GM12878 (cell line): Measurements from ENCODE around the gene APOA5. TPM values are rescaled to one million over a fixed set of nuclear protein-coding genes. Genes with fewer than 3 reads are reported as not detected.
A peak's percentile ranks its signal among the peaks of the same experiment; 100 is the strongest.

Experiments
- ATAC-seq: fragments of 200-7000 bp; cut with Tn5 transposase; 3 replicates; pipeline ENCODE4 v1.9.1; 2020; ENCODE audit warnings: mild to moderate bottlenecking, moderate library complexity
- BruUV-seq: library from RNA; stranded (reverse); fragments of 400-500 nt; replicated peaks from 2 replicates; lab custom pipeline; 2021; lab: Mats Ljungman, UMichigan
- CTCF ChIA-PET: fragments of 300-600 bp; sonication (Branson Sonifier 250); formaldehyde crosslinking; extraction: SDS; loops from one replicate; lab custom pipeline; 2021; ENCODE audit warnings: inconsistent platforms; lab: Yijun Ruan, JAX
- POLR2A ChIA-PET: fragments of 350-600 bp; formaldehyde crosslinking; extraction: SDS; loops from one replicate; lab custom pipeline; 2021; ENCODE audit warnings: inconsistent platforms; lab: Charles Lee
- RAD21 ChIA-PET: fragments of 300-600 bp; sonication (Branson Sonifier 250); formaldehyde crosslinking; loops from one replicate; lab custom pipeline; 2023; ENCODE audit warnings: antibody characterized with exemption; ENCODE audit not compliant: unreplicated experiment; lab: Charles Lee
- SMC1A ChIA-PET: fragments of 300-600 bp; sonication (Branson Sonifier 250); formaldehyde crosslinking; loops from one replicate; lab custom pipeline; 2023; ENCODE audit not compliant: unreplicated experiment, uncharacterized antibody; lab: Charles Lee
- DNase-seq: peaks from one replicate; pipeline ENCODE4 v3.0.0-alpha.2; 2011; ENCODE audit warnings: low read depth, low spot score
- FAIRE-seq: peaks from 3 replicates; lab custom pipeline; 2011; peaks lifted over from hg19 to GRCh38; lab: Jason Lieb, UNC
- H2AFZ ChIP-seq: 2 replicates; pipeline ENCODE4 v1.6.0; 2011; ENCODE audit warnings: low read depth, low read length, control low read depth; ENCODE audit not compliant: control insufficient read depth
- H3K27ac ChIP-seq: 2 replicates; pipeline ENCODE4 v1.5.1; 2011; ENCODE audit warnings: control low read depth; ENCODE audit not compliant: control insufficient read depth, insufficient read depth
- H3K27me3 ChIP-seq, 2 experiments: replicated peaks in 1 of 2; 2 replicates each; pipeline versions ENCODE4 v1.6.0 to v1.6.1; 2011; ENCODE audit warnings: low read length in 1 of 2; ENCODE audit not compliant: control insufficient read depth in 2 of 2, insufficient read depth in 2 of 2
- H3K36me3 ChIP-seq, 2 experiments: 2 replicates each; pipeline ENCODE4 v1.5.1; 2011; ENCODE audit warnings: low read length in 1 of 2; ENCODE audit not compliant: control insufficient read depth in 2 of 2, insufficient read depth in 2 of 2
- H3K4me1 ChIP-seq: 2 replicates; pipeline ENCODE4 v1.6.1; 2011; ENCODE audit warnings: mild to moderate bottlenecking, low read length, moderate library complexity, mixed read lengths; ENCODE audit not compliant: control insufficient read depth, insufficient read depth
- H3K4me2 ChIP-seq: 2 replicates; pipeline ENCODE4 v1.6.0; 2011; ENCODE audit warnings: control low read depth; ENCODE audit not compliant: control insufficient read depth, insufficient read depth
- H3K4me3 ChIP-seq: fragments of 200-600 bp; sonication (generic); 2 replicates; pipeline ENCODE4 v1.5.1; 2016
- H3K79me2 ChIP-seq: 2 replicates; pipeline ENCODE4 v1.6.0; 2011; ENCODE audit warnings: low read length; ENCODE audit not compliant: control insufficient read depth, insufficient read depth
- H3K9ac ChIP-seq: 2 replicates; pipeline ENCODE4 v1.8.0; 2011; ENCODE audit warnings: low read length, control low read depth, mixed read lengths; ENCODE audit not compliant: control insufficient read depth, insufficient read depth
- H3K9me3 ChIP-seq: replicated peaks from 3 replicates; pipeline ENCODE4 v1.5.1; 2011; ENCODE audit warnings: mild to moderate bottlenecking, low read length; ENCODE audit not compliant: control insufficient read depth, insufficient read depth
- H4K20me1 ChIP-seq: 2 replicates; pipeline ENCODE4 v1.6.0; 2011; ENCODE audit not compliant: control insufficient read depth, insufficient read depth
- ASH2L ChIP-seq: fragments of 300-600, 200-600 bp; sonication (generic); IDR thresholded peaks from 2 replicates; pipeline ENCODE4 v1.6.1; 2017; ENCODE audit warnings: low read depth, mild to moderate bottlenecking, borderline replicate concordance
- CBFB ChIP-seq: IDR thresholded peaks from 2 replicates; pipeline ENCODE4 v1.6.1; 2016; ENCODE audit warnings: antibody characterized with exemption, low read depth
- CREB1 ChIP-seq: IDR thresholded peaks from 2 replicates; pipeline ENCODE4 v1.6.1; 2012; ENCODE audit warnings: low read depth, mild to moderate bottlenecking, inconsistent platforms
- ELK1 ChIP-seq: IDR thresholded peaks from 2 replicates; pipeline ENCODE4 v1.6.1; 2012; ENCODE audit warnings: low read depth, low read length, improper control_type of control experiment
- SIX5 ChIP-seq: IDR thresholded peaks from 2 replicates; pipeline ENCODE4 v1.6.1; 2011; ENCODE audit warnings: mild to moderate bottlenecking, low read depth, low read length, moderate library complexity; ENCODE audit not compliant: severe bottlenecking
- SREBF2 ChIP-seq: IDR thresholded peaks from 2 replicates; pipeline ENCODE4 v1.6.1; 2012; ENCODE audit warnings: mild to moderate bottlenecking, low read length
- SRF ChIP-seq, 2 experiments: IDR thresholded peaks; 2 replicates each; pipeline ENCODE4 v1.6.1; 2011; ENCODE audit warnings: low read depth in 2 of 2, low read length in 2 of 2, mild to moderate bottlenecking in 1 of 2, moderate library complexity in 1 of 2
- SUPT20H ChIP-seq: IDR thresholded peaks from 2 replicates; pipeline ENCODE4 v1.6.1; 2011; ENCODE audit warnings: low read depth, mild to moderate bottlenecking, low read length, moderate library complexity, borderline replicate concordance; ENCODE audit not compliant: control insufficient read depth
- TAF1 ChIP-seq: IDR thresholded peaks from 2 replicates; pipeline ENCODE4 v1.6.1; 2011; ENCODE audit warnings: mild to moderate bottlenecking, low read depth, low read length, borderline replicate concordance
- ZZZ3 ChIP-seq: IDR thresholded peaks from 2 replicates; pipeline ENCODE4 v1.6.1; 2011; ENCODE audit warnings: low read depth; ENCODE audit not compliant: control insufficient read depth, insufficient read length
- WGBS: methylation state at CpG from one replicate; pipeline ENCODE4 v1.1.6; 2016; ENCODE audit warnings: low lambda C conversion rate; ENCODE audit not compliant: insufficient replicate concordance, insufficient coverage; ENCODE audit errors: missing lambda C conversion rate; 5-methylcytosine and 5-hydroxymethylcytosine counted together
- in situ Hi-C: fragments of 300-500 bp; cut with MboI; formaldehyde crosslinking; loops from 9 replicates; pipeline ENCODE4 v1.14.3; 2018; ENCODE audit warnings: mixed read lengths
- intact Hi-C: fragments of 100-400 bp; cut with micrococcal nuclease; formaldehyde crosslinking; loops from one replicate; pipeline ENCODE4 v1.14.2; 2022; ENCODE audit not compliant: unreplicated experiment
- polyA plus RNA-seq, 11 experiments: library from polyadenylated mRNA; depleted of rRNA in 4 of 11; unstranded in 6 of 11; stranded (reverse) in 5 of 11; fragments of >200 nt; fragmentation: Nextera tagmentation in 4 of 11; fragmentation: Illumina TruSeq in 1 of 11; extraction: Ambion mirVana in 4 of 11; extraction: Trizol in 1 of 11; gene quantifications; 1 replicate in 1 of 11; 2 replicates in 10 of 11; pipeline versions ENCODE4 v1.2.1 to v1.2.3, GENCODE V29; 2011 to 2016; ENCODE audit warnings: inconsistent platforms in 2 of 11, missing spikeins in 2 of 11, low read depth in 1 of 11
- total RNA-seq, 4 experiments: library from RNA; depleted of rRNA in 3 of 4; stranded (reverse); fragments of >200 nt in 3 of 4; fragmentation: Illumina TruSeq in 1 of 4; extraction: Trizol in 1 of 4; gene quantifications; 2 replicates each; pipeline versions ENCODE4 v1.2.1 to v1.2.3, GENCODE V29; 2013 to 2021

APOA5 gene
- total and polyA plus RNA-seq, 10 of the 15 experiments (the other 5 are each of a cell fraction or from before 2014, with no cell fraction given) = 0.15 TPM; not detected in 9

DNA sequence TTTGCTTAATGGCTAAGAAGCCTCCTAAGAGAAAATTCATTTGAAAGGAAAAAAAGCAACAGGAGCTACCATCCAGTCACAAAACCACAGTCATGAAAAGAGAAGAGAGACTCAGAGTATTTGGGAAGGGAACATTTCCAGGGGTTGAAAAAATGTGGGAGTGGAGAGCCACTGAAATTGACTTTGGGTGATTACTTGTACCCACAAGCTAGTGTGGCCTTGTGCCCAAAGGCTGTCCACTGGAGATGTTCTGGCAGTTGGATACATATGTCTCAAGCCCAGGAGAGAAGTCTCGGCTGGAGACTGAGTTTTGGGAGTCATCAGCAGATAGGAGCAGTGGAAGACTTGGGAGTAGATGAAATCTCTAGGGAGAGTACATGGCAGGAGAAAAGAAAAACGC is 3.2 kb upstream of the APOA5 start (continued):
- TF ChIP-seq ZZZ3 (no peak), CBFB (no peak), ELK1 (no peak), CREB1 (no peak), SREBF2 (no peak)

DNA sequence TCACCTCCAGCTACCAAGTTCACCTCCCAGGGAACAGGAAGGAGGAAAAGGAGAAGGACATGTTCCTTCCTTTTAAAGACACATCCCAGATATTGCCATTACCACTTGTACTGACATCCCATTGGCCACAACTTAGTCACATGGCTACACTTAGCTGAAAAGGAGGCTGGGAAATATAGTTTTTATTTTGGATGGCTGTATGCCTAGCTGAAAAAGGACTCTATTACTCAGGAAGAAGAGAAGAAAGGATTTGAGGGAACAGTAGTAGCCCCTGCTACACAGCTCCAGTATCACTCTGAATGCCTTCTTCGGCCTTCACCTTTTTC is 2.1 kb upstream of the APOA5 start:
- ChIA-PET CTCF (interaction anchor here (0.6 to 10.9 kb wide), 7 partner anchors 10 to 312 kb away, joined by 3 to 183 read pairs (median 4); partner anchors contain the start of gene APOA1), SMC1A (interaction anchor here (1.3 to 5.1 kb wide), 4 partner anchors 22 to 312 kb away, joined by 3 to 42 read pairs (median 6); no protein-coding TSS in a partner anchor), RAD21 (interaction anchor here (0.9 to 2.1 kb wide), 2 partner anchors 42 to 312 kb away, joined by 3 to 13 read pairs; no protein-coding TSS in a partner anchor), POLR2A (interaction anchor here (0.9 kb wide), 1 partner anchor 19 kb away, joined by 4 read pairs; no protein-coding TSS in a partner anchor)
- Histone ChIP-seq H3K36me3 (no peaks in the 10 kb centered on the region), H3K79me2 (no peaks in the 10 kb centered on the region), H3K4me2 (no peak overlapping the region), H4K20me1 (no peaks in the 10 kb centered on the region), H3K27ac (no peak overlapping the region), H3K9ac (no peak overlapping the region), H2AFZ (no peak overlapping the region; the same call in 1 of the 2 replicates), H3K4me3 (no peak overlapping the region), H3K27me3 (no peaks in the 10 kb centered on the region), H3K9me3 (no peaks in the 10 kb centered on the region), H3K4me1 (peaks cover 4% of the 10 kb centered on the region; the same call in 1 of the 2 replicates)
- intact Hi-C loops = loop anchor here (5.0 kb wide), 1 partner anchor 434 kb away; no protein-coding TSS in a partner anchor
- 88% methylated on average over 1 of the region's 1 CpG for WGBS
- TF ChIP-seq SRF (IDR thresholded peaks at IDR 0.05; ENCODE audit: low read depth in 2 of 2, low read length in 2 of 2) = no peak
- no peak for TF ChIP-seq TAF1
- no peak for TF ChIP-seq ASH2L
- no peak for TF ChIP-seq SUPT20H
- peak; percentile 48 for TF ChIP-seq SIX5
- no peak for FAIRE-seq
- in situ Hi-C loops = no loop called here
- ATAC-seq = peak; percentile 35; the same call in 2 of the 3 replicates
- BruUV-seq = no TSS peak
- DNase-seq = no peak
